GM12878 (cell line): ENCODE data around the gene CYYR1. TPM values are rescaled to one million over a fixed set of nuclear protein-coding genes. Genes with fewer than 3 reads are reported as not detected.

ENCODE experiments used
- ATAC-seq: fragments of 200-7000 bp; cut with Tn5 transposase; 3 replicates; pipeline ENCODE4 v1.9.1; 2020; ENCODE audit warnings: mild to moderate bottlenecking, moderate library complexity
- BruUV-seq: library from RNA; stranded (reverse); fragments of 400-500 nt; replicated peaks from 2 replicates; lab custom pipeline; 2021; lab: Mats Ljungman, UMichigan
- CTCF ChIA-PET: fragments of 300-600 bp; sonication (Branson Sonifier 250); formaldehyde crosslinking; extraction: SDS; loops from one replicate; lab custom pipeline; 2021; ENCODE audit warnings: inconsistent platforms; lab: Yijun Ruan, JAX
- POLR2A ChIA-PET: fragments of 350-600 bp; formaldehyde crosslinking; extraction: SDS; loops from one replicate; lab custom pipeline; 2021; ENCODE audit warnings: inconsistent platforms; lab: Charles Lee
- RAD21 ChIA-PET: fragments of 300-600 bp; sonication (Branson Sonifier 250); formaldehyde crosslinking; loops from one replicate; lab custom pipeline; 2023; ENCODE audit warnings: antibody characterized with exemption; ENCODE audit not compliant: unreplicated experiment; lab: Charles Lee
- SMC1A ChIA-PET: fragments of 300-600 bp; sonication (Branson Sonifier 250); formaldehyde crosslinking; loops from one replicate; lab custom pipeline; 2023; ENCODE audit not compliant: unreplicated experiment, uncharacterized antibody; lab: Charles Lee
- DNase-seq: peaks from one replicate; pipeline ENCODE4 v3.0.0-alpha.2; 2011; ENCODE audit warnings: low read depth, low spot score
- FAIRE-seq: peaks from 3 replicates; lab custom pipeline; 2011; peaks lifted over from hg19 to GRCh38; lab: Jason Lieb, UNC
- H2AFZ ChIP-seq: 2 replicates; pipeline ENCODE4 v1.6.0; 2011; ENCODE audit warnings: low read depth, low read length, control low read depth; ENCODE audit not compliant: control insufficient read depth
- H3K27ac ChIP-seq: 2 replicates; pipeline ENCODE4 v1.5.1; 2011; ENCODE audit warnings: control low read depth; ENCODE audit not compliant: control insufficient read depth, insufficient read depth
- H3K27me3 ChIP-seq, 2 experiments: replicated peaks in 1 of 2; 2 replicates each; pipeline versions ENCODE4 v1.6.0 to v1.6.1; 2011; ENCODE audit warnings: low read length in 1 of 2; ENCODE audit not compliant: control insufficient read depth in 2 of 2, insufficient read depth in 2 of 2
- H3K36me3 ChIP-seq, 2 experiments: 2 replicates each; pipeline ENCODE4 v1.5.1; 2011; ENCODE audit warnings: low read length in 1 of 2; ENCODE audit not compliant: control insufficient read depth in 2 of 2, insufficient read depth in 2 of 2
- H3K4me1 ChIP-seq: 2 replicates; pipeline ENCODE4 v1.6.1; 2011; ENCODE audit warnings: mild to moderate bottlenecking, low read length, moderate library complexity, mixed read lengths; ENCODE audit not compliant: control insufficient read depth, insufficient read depth
- H3K4me2 ChIP-seq: 2 replicates; pipeline ENCODE4 v1.6.0; 2011; ENCODE audit warnings: control low read depth; ENCODE audit not compliant: control insufficient read depth, insufficient read depth
- H3K4me3 ChIP-seq: fragments of 200-600 bp; sonication (generic); 2 replicates; pipeline ENCODE4 v1.5.1; 2016
- H3K79me2 ChIP-seq: 2 replicates; pipeline ENCODE4 v1.6.0; 2011; ENCODE audit warnings: low read length; ENCODE audit not compliant: control insufficient read depth, insufficient read depth
- H3K9ac ChIP-seq: 2 replicates; pipeline ENCODE4 v1.8.0; 2011; ENCODE audit warnings: low read length, control low read depth, mixed read lengths; ENCODE audit not compliant: control insufficient read depth, insufficient read depth
- H3K9me3 ChIP-seq: replicated peaks from 3 replicates; pipeline ENCODE4 v1.5.1; 2011; ENCODE audit warnings: mild to moderate bottlenecking, low read length; ENCODE audit not compliant: control insufficient read depth, insufficient read depth
- H4K20me1 ChIP-seq: 2 replicates; pipeline ENCODE4 v1.6.0; 2011; ENCODE audit not compliant: control insufficient read depth, insufficient read depth
- ASH2L ChIP-seq: fragments of 300-600, 200-600 bp; sonication (generic); IDR thresholded peaks from 2 replicates; pipeline ENCODE4 v1.6.1; 2017; ENCODE audit warnings: low read depth, mild to moderate bottlenecking, borderline replicate concordance
- ATF7 ChIP-seq: fragments of 450-650 bp; IDR thresholded peaks from 2 replicates; pipeline ENCODE4 v1.6.1; 2016; ENCODE audit warnings: low read depth, mild to moderate bottlenecking
- CREB1 ChIP-seq: IDR thresholded peaks from 2 replicates; pipeline ENCODE4 v1.6.1; 2012; ENCODE audit warnings: low read depth, mild to moderate bottlenecking, inconsistent platforms
- CREM ChIP-seq: IDR thresholded peaks from 2 replicates; pipeline ENCODE4 v1.6.1; 2014; ENCODE audit warnings: antibody characterized with exemption, low read depth
- ESRRA ChIP-seq: IDR thresholded peaks from 2 replicates; pipeline ENCODE4 v1.6.1; 2012; ENCODE audit warnings: mild to moderate bottlenecking, low read length, improper control_type of control experiment
- GATAD2B ChIP-seq: fragments of 450-650 bp; conservative IDR thresholded peaks from 2 replicates; pipeline ENCODE4 v1.6.1; 2017; ENCODE audit warnings: low read depth, mild to moderate bottlenecking, moderate library complexity
- MTA2 ChIP-seq: fragments of 450-650 bp; IDR thresholded peaks from 2 replicates; pipeline ENCODE4 v1.6.1; 2016; ENCODE audit warnings: low read depth, mild to moderate bottlenecking, moderate library complexity
- POLR2A ChIP-seq: IDR thresholded peaks from 2 replicates; pipeline ENCODE4 v1.6.1; 2011; ENCODE audit warnings: low read depth, mild to moderate bottlenecking, low read length
- RFX5 ChIP-seq: IDR thresholded peaks from 2 replicates; pipeline ENCODE4 v1.6.1; 2011; ENCODE audit warnings: low read depth, low read length, improper control_type of control experiment
- SIN3A ChIP-seq: IDR thresholded peaks from 2 replicates; pipeline ENCODE4 v1.6.1; 2012; ENCODE audit warnings: low read depth, low read length, improper control_type of control experiment
- SMARCA5 ChIP-seq: fragments of 450-650 bp; IDR thresholded peaks from 2 replicates; pipeline ENCODE4 v1.6.1; 2017; ENCODE audit warnings: mild to moderate bottlenecking
- TARDBP ChIP-seq: IDR thresholded peaks from 2 replicates; pipeline ENCODE4 v1.6.1; 2016; ENCODE audit warnings: borderline replicate concordance
- TCF12 ChIP-seq: IDR thresholded peaks from 2 replicates; pipeline ENCODE4 v1.6.1; 2011; ENCODE audit warnings: low read depth, mild to moderate bottlenecking, low read length
- ZNF274 ChIP-seq: IDR thresholded peaks from one replicate; pipeline ENCODE4 v1.8.0; 2011; ENCODE audit not compliant: insufficient read length, insufficient read depth
- WGBS: methylation state at CpG from one replicate; pipeline ENCODE4 v1.1.6; 2016; ENCODE audit warnings: low lambda C conversion rate; ENCODE audit not compliant: insufficient replicate concordance, insufficient coverage; ENCODE audit errors: missing lambda C conversion rate; 5-methylcytosine and 5-hydroxymethylcytosine counted together
- in situ Hi-C: fragments of 300-500 bp; cut with MboI; formaldehyde crosslinking; loops from 9 replicates; pipeline ENCODE4 v1.14.3; 2018; ENCODE audit warnings: mixed read lengths
- intact Hi-C: fragments of 100-400 bp; cut with micrococcal nuclease; formaldehyde crosslinking; loops from one replicate; pipeline ENCODE4 v1.14.2; 2022; ENCODE audit not compliant: unreplicated experiment
- polyA plus RNA-seq, 11 experiments: library from polyadenylated mRNA; depleted of rRNA in 4 of 11; unstranded in 6 of 11; stranded (reverse) in 5 of 11; fragments of >200 nt; fragmentation: Nextera tagmentation in 4 of 11; fragmentation: Illumina TruSeq in 1 of 11; extraction: Ambion mirVana in 4 of 11; extraction: Trizol in 1 of 11; gene quantifications; 1 replicate in 1 of 11; 2 replicates in 10 of 11; pipeline versions ENCODE4 v1.2.1 to v1.2.3, GENCODE V29; 2011 to 2016; ENCODE audit warnings: inconsistent platforms in 2 of 11, missing spikeins in 2 of 11, low read depth in 1 of 11
- total RNA-seq, 4 experiments: library from RNA; depleted of rRNA in 3 of 4; stranded (reverse); fragments of >200 nt in 3 of 4; fragmentation: Illumina TruSeq in 1 of 4; extraction: Trizol in 1 of 4; gene quantifications; 2 replicates each; pipeline versions ENCODE4 v1.2.1 to v1.2.3, GENCODE V29; 2013 to 2021
- TF ChIP-seq, protein P1 (sequence below): fragments of 450-650 bp; formaldehyde crosslinking; IDR thresholded peaks from 2 replicates; pipeline ENCODE4 v1.5.0; 2022; ENCODE audit warnings: mild to moderate bottlenecking, missing genetic modification characterization
- TF ChIP-seq, protein P2 (sequence below): fragments of 450-650 bp; IDR thresholded peaks from 2 replicates; pipeline ENCODE4 v1.6.1; 2017; ENCODE audit warnings: mild to moderate bottlenecking, moderate library complexity

Gene CYYR1
- total and polyA plus RNA-seq, 10 of the 15 experiments (the other 5 are each of a cell fraction or from before 2014, with no cell fraction given), result 0.11 to 0.13 TPM; not detected in 8

DNA sequence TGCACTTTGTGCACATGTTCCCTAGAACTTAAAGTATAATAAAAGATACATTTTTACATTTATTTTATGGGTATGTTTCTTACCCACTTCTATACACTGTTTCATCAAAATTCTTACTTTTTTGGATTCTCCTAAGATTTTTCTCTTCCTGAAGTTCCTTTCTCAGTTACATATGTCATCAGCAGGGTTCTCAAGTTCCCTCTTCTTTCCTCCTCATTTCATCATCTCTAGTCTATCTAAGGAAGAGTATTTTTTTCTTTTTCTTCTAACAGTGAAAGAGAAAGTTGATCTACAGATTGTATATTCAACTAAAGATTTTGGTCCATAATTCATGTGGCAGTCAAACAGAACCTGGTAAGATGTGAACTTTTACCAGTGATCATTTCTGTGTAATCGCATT, 41.2 kb upstream of the CYYR1 start (continued):
- TF ChIP-seq, protein P1, sequence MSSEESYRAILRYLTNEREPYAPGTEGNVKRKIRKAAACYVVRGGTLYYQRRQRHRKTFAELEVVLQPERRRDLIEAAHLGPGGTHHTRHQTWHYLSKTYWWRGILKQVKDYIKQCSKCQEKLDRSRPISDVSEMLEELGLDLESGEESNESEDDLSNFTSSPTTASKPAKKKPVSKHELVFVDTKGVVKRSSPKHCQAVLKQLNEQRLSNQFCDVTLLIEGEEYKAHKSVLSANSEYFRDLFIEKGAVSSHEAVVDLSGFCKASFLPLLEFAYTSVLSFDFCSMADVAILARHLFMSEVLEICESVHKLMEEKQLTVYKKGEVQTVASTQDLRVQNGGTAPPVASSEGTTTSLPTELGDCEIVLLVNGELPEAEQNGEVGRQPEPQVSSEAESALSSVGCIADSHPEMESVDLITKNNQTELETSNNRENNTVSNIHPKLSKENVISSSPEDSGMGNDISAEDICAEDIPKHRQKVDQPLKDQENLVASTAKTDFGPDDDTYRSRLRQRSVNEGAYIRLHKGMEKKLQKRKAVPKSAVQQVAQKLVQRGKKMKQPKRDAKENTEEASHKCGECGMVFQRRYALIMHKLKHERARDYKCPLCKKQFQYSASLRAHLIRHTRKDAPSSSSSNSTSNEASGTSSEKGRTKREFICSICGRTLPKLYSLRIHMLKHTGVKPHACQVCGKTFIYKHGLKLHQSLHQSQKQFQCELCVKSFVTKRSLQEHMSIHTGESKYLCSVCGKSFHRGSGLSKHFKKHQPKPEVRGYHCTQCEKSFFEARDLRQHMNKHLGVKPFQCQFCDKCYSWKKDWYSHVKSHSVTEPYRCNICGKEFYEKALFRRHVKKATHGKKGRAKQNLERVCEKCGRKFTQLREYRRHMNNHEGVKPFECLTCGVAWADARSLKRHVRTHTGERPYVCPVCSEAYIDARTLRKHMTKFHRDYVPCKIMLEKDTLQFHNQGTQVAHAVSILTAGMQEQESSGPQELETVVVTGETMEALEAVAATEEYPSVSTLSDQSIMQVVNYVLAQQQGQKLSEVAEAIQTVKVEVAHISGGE (CRISPR knock-in tag), result no peak
- no peak for TF ChIP-seq MTA2
- no peak for TF ChIP-seq SIN3A
- TF ChIP-seq RFX5, result no peak
- TF ChIP-seq ATF7, result no peak
- TF ChIP-seq TARDBP, result no peak
- TF ChIP-seq SMARCA5, result no peak

DNA sequence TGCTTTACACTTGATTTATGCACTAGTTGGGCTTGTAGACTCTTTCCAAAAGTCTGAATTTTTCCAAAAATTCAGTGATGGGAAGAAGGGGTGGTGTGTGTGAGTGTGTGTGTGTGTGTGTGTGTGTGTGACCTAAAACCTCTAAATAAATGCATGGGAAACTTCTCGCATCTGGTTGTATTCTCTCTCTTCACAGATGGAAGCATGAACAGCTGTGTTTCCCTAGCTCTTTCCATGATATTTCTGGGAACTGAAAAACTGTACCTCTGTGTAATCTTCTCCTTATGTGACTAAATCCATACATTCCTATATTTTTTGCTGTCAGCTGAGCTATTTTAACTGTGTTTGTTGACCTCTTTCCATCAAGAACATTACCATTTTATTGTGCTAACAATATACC, 26.2 kb upstream of the CYYR1 start:
- H3K36me3 ChIP-seq, result no peaks in the 10 kb centered on the region
- WGBS, result 92% methylated on average over 1 of the region's 1 CpG
- intact Hi-C loops, result no loop called here
- ChIA-PET POLR2A (no interaction called here), RAD21 (no interaction called here), SMC1A (no interaction called here)
- H4K20me1 ChIP-seq, result no peaks in the 10 kb centered on the region
- H3K4me3 ChIP-seq, result no peak overlapping the region
- H3K27ac ChIP-seq, result no peak overlapping the region
- no TSS peak for BruUV-seq
- no peak overlapping the region for H2AFZ ChIP-seq
- no peak for FAIRE-seq
- no peak overlapping the region for H3K9ac ChIP-seq
- TF ChIP-seq TCF12, result no peak
- no peak for TF ChIP-seq ESRRA
- TF ChIP-seq POLR2A, result no peak
- no peak for TF ChIP-seq CREB1
- TF ChIP-seq ASH2L, result no peak
- TF ChIP-seq GATAD2B, result no peak
- TF ChIP-seq, protein P2, sequence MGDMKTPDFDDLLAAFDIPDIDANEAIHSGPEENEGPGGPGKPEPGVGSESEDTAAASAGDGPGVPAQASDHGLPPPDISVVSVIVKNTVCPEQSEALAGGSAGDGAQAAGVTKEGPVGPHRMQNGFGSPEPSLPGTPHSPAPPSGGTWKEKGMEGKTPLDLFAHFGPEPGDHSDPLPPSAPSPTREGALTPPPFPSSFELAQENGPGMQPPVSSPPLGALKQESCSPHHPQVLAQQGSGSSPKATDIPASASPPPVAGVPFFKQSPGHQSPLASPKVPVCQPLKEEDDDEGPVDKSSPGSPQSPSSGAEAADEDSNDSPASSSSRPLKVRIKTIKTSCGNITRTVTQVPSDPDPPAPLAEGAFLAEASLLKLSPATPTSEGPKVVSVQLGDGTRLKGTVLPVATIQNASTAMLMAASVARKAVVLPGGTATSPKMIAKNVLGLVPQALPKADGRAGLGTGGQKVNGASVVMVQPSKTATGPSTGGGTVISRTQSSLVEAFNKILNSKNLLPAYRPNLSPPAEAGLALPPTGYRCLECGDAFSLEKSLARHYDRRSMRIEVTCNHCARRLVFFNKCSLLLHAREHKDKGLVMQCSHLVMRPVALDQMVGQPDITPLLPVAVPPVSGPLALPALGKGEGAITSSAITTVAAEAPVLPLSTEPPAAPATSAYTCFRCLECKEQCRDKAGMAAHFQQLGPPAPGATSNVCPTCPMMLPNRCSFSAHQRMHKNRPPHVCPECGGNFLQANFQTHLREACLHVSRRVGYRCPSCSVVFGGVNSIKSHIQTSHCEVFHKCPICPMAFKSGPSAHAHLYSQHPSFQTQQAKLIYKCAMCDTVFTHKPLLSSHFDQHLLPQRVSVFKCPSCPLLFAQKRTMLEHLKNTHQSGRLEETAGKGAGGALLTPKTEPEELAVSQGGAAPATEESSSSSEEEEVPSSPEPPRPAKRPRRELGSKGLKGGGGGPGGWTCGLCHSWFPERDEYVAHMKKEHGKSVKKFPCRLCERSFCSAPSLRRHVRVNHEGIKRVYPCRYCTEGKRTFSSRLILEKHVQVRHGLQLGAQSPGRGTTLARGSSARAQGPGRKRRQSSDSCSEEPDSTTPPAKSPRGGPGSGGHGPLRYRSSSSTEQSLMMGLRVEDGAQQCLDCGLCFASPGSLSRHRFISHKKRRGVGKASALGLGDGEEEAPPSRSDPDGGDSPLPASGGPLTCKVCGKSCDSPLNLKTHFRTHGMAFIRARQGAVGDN, result no peak
- no peak for TF ChIP-seq ZNF274
- no peak for TF ChIP-seq CREM
- TF ChIP-seq, all 136 proteins: peak for 0
- CTCF ChIA-PET, result no interaction called here
- no peak for DNase-seq
- Histone ChIP-seq H3K27me3 (no peaks in the 10 kb centered on the region), H3K4me2 (no peak overlapping the region), H3K4me1 (no peaks in the 10 kb centered on the region), H3K9me3 (no peaks in the 10 kb centered on the region), H3K79me2 (no peaks in the 10 kb centered on the region)
- ATAC-seq, result no peak
- in situ Hi-C loops, result no loop called here
